Measurements from ENCODE around the gene PPP6R2. TPM values are rescaled to one million over a fixed set of nuclear protein-coding genes. Genes with fewer than 3 reads are reported as not detected.

Gene PPP6R2
- polyA plus RNA-seq, 3 donors: 9.1 to 74.5 (median 10.3) TPM

GRCh38 chr22:50443197-50443596 lies 100.1 kb downstream of the PPP6R2 start:
- Histone ChIP-seq H3K9ac (ENCODE audit: insufficient read depth, low read length, poor library complexity, severe bottlenecking) (no peak overlapping the region), H3K4me2 (replicated peaks; ENCODE audit: extremely low read depth, low read length, poor library complexity, severe bottlenecking) (no peak overlapping the region), H4K20me1 (ENCODE audit: insufficient read depth, low read length) (peaks cover 58% of the 10 kb centered on the region), H3K9me3 (replicated peaks in 1 of 2; ENCODE audit: control insufficient read depth in 1 of 2, insufficient read depth in 1 of 2, low read length in 2 of 2) (no peaks in the 10 kb centered on the region), H3K27ac (ENCODE audit: low read depth in 1 of 2, low read length in 2 of 2) (no peak overlapping the region), H3K36me3 (replicated peaks in 1 of 2; ENCODE audit: control insufficient read depth in 1 of 2, insufficient read depth in 2 of 2, low read length in 2 of 2) (peaks cover 72 to 88% of the 10 kb centered on the region in 2 donors), H3K27me3 (ENCODE audit: control insufficient read depth in 2 of 2, insufficient read depth in 2 of 2, low read length in 2 of 2) (no peaks in the 10 kb centered on the region), H3K4me1 (ENCODE audit: control insufficient read depth in 1 of 2, insufficient read depth in 2 of 2, low read length in 2 of 2) (no peaks in the 10 kb centered on the region), H3K4me3 (replicated peaks in 1 of 3; ENCODE audit: low read depth in 2 of 3, low read length in 3 of 3) (no peak overlapping the region), H3K79me2 (ENCODE audit: insufficient read depth, low read length) (no peaks in the 10 kb centered on the region), H2AFZ (ENCODE audit: insufficient read depth, low read depth, low read length, poor library complexity, severe bottlenecking) (no peak overlapping the region)
- Mint-ChIP-seq H3K4me3 (no peak overlapping the region), H3K36me3 (peaks cover 42 to 76% of the 10 kb centered on the region in 2 donors), H3K27ac (peak overlapping the region in 4 of 7 donors; percentile 36 to 68 (median 57)), H3K9me3 (no peaks in the 10 kb centered on the region), H3K27me3 (ENCODE audit: low read depth in 3 of 3) (no peaks in the 10 kb centered on the region), H3K4me1 (peaks cover 2% of the 10 kb centered on the region)
- intact Hi-C loops (cut with micrococcal nuclease): no loop called here
- no peak for DNase-seq
- 81% methylated on average over 14 of the region's 15 CpGs for WGBS (ENCODE audit: insufficient coverage)
- no peak for TF ChIP-seq CTCF (IDR thresholded peaks at IDR 0.05)

GRCh38 chr22:50443801-50444625 lies 100.9 kb downstream of the PPP6R2 start:
- WGBS (ENCODE audit: insufficient coverage): 86% methylated on average over 15 of the region's 28 CpGs
- Histone ChIP-seq H3K4me1 (ENCODE audit: control insufficient read depth in 1 of 2, insufficient read depth in 2 of 2, low read length in 2 of 2) (no peaks in the 10 kb centered on the region), H3K36me3 (replicated peaks in 1 of 2; ENCODE audit: control insufficient read depth in 1 of 2, insufficient read depth in 2 of 2, low read length in 2 of 2) (peaks cover 72 to 88% of the 10 kb centered on the region in 2 donors), H3K27me3 (ENCODE audit: control insufficient read depth in 2 of 2, insufficient read depth in 2 of 2, low read length in 2 of 2) (no peaks in the 10 kb centered on the region), H3K4me3 (replicated peaks in 1 of 3; ENCODE audit: low read depth in 2 of 3, low read length in 3 of 3) (no peak overlapping the region), H2AFZ (ENCODE audit: insufficient read depth, low read depth, low read length, poor library complexity, severe bottlenecking) (no peak overlapping the region), H3K9me3 (replicated peaks in 1 of 2; ENCODE audit: control insufficient read depth in 1 of 2, insufficient read depth in 1 of 2, low read length in 2 of 2) (no peaks in the 10 kb centered on the region), H3K79me2 (ENCODE audit: insufficient read depth, low read length) (no peaks in the 10 kb centered on the region), H3K4me2 (replicated peaks; ENCODE audit: extremely low read depth, low read length, poor library complexity, severe bottlenecking) (no peak overlapping the region), H4K20me1 (ENCODE audit: insufficient read depth, low read length) (peaks cover 57% of the 10 kb centered on the region), H3K9ac (ENCODE audit: insufficient read depth, low read length, poor library complexity, severe bottlenecking) (no peak overlapping the region), H3K27ac (ENCODE audit: low read depth in 1 of 2, low read length in 2 of 2) (no peak overlapping the region)
- no peak for DNase-seq
- H3K27ac Mint-ChIP-seq: no peak overlapping the region
- no peak for TF ChIP-seq CTCF (IDR thresholded peaks at IDR 0.05)
- intact Hi-C loops (cut with micrococcal nuclease): no loop called here
- H3K4me3 Mint-ChIP-seq: no peak overlapping the region
- H3K36me3 Mint-ChIP-seq: peaks cover 43 to 76% of the 10 kb centered on the region in 2 donors
- peaks cover 2% of the 10 kb centered on the region for H3K4me1 Mint-ChIP-seq
- no peaks in the 10 kb centered on the region for H3K9me3 Mint-ChIP-seq
- H3K27me3 Mint-ChIP-seq (ENCODE audit: low read depth in 3 of 3): no peaks in the 10 kb centered on the region
